ENCODE measurements around the gene NEUROD6. TPM values are rescaled to one million over a fixed set of nuclear protein-coding genes. Genes with fewer than 3 reads are reported as not detected.

The NEUROD6 gene
- not detected in 2 replicates for total RNA-seq

GRCh38 chr7:31340603-31341002, at the start of gene NEUROD6:
Gene NEUROD6 (minus strand): TSS chr7:31340726. CDS start chr7:31339268, 1,458 bp downstream.

Other genes with a start within 250 kb of the NEUROD6 start
- gene ITPRID1, start 173.4 kb upstream of the NEUROD6 start, total RNA-seq: not detected in 2 replicates